Erythroblast (primary cell): ENCODE measurements around the gene FCHSD2.

Experiments
- GATA1 ChIP-seq: IDR thresholded peaks from 2 replicates; pipeline ENCODE4 v1.6.1; 2011; ENCODE audit warnings: low read depth, mild to moderate bottlenecking, control low read depth, low read length, moderate library complexity
- POLR2A ChIP-seq: IDR thresholded peaks from 2 replicates; pipeline ENCODE4 v1.6.1; 2011; ENCODE audit warnings: mild to moderate bottlenecking, low read length

DNA sequence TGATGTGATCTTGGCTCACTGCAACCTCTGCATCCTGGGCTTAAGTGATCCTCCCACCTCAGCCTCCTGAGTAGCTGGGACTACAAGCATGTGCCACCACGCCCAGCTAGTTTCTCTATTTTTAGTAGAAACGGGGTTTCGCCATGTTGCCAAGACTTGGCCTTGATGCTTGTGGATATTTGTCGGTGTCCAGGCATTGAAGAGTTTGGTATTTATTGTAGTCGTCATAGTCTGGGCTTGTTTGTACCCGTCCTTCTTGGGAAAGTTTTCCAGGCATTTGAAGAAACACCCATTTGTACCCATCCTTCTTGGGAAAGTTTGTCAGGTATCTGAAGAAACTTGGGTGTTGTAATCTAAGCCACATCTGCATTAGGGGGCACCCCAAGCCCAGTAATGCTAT lies 28.7 kb downstream of the FCHSD2 start:
- no peak for TF ChIP-seq POLR2A
- no peak for TF ChIP-seq GATA1
